Kasumi-1 (cell line): ENCODE data around the gene SDHA.
"Not testable (repeated sequence)": the region's sequence is repeated elsewhere in the genome, so short reads cannot be mapped to it uniquely, and the experiment has no call there.

ENCODE experiments used
- DNase-seq, 2 experiments: peaks; one replicate each; lab custom pipeline; 2025; lab: John Stamatoyannopoulos, UW

Gene SDHA

DNA sequence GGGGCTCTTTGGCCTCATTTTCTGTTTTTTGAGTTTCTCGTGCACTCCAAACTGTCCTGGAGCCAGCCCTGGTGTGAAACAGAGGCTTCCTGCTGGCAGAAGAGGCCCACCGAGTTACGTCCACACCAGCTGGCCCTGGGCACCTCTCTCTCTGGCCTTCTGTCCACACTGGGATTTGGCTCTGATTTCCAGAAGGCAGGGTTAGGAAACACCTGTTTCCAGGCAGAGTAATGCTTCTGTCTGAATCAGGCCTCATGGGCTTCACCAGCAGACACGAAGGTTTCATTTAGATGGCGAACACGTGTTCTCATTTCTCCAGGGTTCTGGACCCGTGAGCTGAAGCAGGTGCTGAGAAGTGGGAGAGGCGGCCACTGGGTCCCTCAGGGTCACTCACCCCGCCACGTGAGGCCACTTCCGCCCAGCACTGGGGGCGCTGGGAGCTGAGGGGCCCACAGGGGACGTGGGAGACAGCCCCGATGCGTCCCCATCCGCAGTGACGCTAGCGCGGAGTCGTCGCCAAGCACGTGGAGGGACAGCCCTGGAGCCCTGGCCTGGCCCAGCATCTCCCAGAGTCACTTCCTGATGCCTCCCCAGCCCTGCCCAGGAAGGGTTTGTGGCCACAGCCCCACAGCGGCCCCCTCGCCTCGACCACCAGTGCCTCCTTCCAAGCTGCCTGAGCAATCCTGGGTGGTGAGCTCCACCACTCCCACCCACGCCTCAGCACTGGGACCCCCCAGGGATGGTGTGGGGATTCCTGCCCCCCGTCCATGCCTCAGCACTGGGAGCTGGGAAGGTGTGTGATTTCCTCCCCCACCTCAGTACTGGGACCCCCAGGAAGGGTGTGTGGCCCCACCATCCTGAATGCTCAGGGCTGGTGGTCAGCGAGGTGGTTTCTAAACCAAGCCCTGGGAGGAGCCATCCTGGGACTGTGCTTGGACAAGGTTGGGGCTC is 31.8 kb upstream of the SDHA start:
- no peak for DNase-seq

DNA sequence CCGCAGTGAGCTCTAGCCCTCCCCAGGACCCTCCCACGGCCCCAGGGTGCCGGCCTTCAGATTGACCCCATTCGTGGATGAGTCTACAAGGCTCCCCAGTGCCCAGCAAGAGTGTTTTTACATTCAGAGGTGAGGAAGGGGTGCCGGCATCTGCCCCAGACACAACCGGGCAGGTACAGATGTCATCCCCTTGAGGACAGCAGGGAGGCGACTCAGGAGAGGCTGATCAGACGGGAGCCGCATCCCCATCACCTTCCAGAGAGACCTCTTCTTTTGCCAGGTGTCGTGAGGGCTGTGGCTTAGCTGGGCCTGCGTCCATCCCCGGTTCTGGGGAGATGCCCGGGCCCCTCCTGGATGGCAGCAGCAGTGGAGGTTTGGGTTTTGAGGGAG is 31.1 kb upstream of the SDHA start:
- no peak for DNase-seq

DNA sequence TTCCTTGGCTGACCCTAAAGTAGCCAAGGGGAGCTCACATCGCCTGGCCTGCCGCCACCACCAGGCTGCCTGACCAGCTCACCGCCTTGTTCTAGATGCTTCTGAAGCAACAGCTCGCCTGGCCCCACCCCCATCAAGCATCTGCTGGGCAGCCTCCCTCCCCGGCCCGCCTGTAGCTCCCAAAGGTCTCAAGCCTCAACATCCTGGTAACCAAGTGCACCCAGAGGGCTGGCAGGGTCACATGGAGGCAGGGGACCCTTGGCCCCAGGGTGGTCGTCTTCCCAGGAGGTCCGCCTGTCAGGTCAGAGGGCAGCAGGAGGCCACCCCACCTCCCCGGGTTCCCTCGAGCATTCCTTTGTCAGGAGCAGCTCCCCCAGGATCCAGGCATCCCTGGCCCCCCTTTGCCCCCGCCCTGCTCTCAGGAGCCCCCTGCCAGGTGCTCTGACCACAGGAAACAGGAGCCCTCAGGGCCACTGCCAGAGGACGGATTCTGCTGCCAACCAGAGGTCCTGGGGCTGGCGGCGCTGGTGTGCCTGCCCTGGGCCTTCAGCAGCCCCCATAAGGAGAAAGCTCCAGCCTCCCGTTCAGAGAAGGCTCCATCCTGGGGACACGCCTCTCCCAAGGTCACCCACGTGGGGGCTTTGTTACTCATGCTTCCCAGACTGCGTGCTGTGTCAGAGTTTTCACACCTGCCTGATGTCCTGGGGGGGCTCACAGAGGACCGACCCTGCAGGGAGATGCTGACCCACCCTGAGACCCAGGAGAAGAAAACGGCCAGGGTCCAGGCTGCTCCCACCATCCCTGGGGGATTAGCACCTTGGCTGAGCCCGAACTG is 30.3 kb upstream of the SDHA start:
- no peak for DNase-seq

DNA sequence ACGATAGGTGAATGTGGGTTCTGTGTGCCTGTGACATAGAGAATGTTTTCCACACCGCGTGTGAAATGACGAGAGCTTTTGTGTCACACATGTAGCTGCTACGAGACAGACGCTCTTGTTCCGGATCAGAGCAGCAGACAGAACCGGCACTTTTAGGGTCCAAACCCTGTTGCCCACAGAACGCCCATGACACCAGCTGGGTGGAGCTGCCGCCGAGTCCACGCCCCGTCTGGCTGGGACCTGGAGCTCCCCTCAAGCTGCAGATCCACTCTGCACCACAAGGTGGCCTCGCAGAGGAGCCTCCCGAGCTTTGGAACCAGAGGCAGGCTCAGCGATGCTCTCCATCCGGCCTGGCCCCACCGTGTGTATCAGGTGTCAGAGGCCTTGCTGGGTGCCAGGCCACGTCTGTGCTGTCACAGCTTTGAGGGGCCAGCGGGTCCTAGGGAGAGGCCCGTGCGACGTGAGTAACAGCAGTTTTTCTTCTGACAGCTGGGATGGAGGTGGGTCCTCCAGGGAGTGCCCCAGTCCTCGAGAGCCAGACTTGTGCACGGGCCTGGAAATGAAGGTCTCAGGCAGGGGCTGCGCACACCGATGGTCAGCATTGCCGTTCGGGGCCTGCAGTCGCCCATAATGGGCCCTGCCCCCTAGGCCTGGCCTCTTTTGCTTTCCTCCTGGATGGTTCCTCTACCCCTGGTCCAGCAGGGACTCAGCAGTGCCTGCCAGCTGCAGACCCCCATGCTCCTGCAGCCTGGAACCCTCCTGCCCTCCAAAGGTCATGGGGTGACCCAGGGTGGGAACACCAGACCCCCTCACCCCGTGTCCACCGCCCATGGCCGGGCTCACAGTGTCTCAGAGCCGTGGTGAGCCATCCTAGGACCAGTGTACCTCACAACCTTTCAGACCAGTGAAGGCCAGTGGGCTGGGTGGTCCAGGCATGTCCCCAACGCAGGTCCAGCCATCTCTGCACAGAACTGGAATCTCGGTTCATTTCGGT is 29.3 kb upstream of the SDHA start:
- DNase-seq = peak; percentile 72 to 78

DNA sequence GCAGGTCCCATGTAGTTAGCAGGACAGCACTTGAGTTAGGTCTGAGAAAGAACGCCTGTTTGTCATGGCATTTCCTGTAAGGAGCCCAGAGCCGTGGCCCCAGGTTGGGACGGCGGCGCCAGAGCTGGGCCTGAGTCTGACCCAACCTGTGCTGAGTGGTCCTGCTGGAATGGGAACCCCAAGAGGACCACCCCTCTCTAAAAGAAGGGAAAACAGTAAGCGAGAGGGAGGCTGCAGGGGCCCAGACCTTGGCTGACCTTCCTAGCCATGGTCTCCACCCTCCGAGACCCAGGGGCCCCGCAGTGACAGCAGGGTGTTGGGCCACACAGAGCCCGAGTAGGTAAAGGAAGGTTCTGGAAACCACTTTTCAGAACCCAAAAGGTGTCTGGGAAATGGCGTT is 28.6 kb upstream of the SDHA start:
- no peak for DNase-seq

DNA sequence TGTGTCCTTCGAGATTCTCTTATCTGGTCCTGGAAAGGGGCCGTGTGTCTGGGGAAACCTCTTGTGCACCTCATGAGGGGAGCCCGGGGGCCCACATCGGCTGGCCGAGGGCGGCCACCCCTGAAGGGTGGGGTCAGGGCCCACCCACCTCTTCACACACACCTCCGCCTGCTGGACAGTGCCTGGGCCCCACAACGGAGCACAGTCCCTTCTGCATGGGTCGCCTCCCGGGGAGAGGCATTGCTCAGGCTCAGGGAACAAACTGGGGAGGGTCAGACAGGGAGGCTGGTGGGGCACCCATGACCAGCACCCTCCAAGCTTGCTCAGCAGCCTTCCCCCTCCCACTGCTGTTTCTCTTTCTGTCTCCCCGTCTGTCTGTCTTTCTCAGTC is 28.1 kb upstream of the SDHA start:
- DNase-seq = no peak

DNA sequence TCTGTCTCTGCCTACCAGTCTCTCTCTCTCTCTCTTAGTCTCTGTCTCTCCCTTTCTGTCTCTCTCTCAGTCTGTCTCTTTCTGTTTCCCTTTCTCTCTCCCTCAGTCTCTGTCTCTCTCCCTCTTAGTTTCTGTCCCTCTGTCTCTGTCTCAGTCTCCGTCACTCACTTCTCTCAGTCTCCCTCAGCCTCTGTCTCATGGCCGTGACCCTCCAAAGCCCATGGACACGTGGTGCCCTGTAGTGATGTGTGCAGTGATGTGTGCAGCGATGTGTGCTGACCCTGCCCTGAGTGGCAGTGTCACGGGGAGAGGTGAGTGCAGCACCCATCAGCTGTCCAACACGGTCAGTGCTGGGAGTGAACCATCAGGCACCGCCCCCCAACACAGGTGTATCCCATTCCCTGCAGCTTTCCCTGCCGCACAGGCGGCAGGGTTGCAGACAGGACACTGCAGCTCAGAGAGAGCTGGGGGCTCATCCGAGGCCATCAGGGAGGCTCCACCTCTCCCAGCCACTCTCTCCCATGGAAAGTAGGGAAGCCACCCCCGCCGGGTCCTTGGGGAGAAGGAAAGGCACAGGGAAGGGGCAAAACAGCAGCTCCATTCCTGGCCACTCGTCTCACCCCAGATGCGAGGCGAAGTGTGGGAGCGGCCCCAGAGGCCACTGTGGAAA is 27.6 kb upstream of the SDHA start:
- DNase-seq = no peak

DNA sequence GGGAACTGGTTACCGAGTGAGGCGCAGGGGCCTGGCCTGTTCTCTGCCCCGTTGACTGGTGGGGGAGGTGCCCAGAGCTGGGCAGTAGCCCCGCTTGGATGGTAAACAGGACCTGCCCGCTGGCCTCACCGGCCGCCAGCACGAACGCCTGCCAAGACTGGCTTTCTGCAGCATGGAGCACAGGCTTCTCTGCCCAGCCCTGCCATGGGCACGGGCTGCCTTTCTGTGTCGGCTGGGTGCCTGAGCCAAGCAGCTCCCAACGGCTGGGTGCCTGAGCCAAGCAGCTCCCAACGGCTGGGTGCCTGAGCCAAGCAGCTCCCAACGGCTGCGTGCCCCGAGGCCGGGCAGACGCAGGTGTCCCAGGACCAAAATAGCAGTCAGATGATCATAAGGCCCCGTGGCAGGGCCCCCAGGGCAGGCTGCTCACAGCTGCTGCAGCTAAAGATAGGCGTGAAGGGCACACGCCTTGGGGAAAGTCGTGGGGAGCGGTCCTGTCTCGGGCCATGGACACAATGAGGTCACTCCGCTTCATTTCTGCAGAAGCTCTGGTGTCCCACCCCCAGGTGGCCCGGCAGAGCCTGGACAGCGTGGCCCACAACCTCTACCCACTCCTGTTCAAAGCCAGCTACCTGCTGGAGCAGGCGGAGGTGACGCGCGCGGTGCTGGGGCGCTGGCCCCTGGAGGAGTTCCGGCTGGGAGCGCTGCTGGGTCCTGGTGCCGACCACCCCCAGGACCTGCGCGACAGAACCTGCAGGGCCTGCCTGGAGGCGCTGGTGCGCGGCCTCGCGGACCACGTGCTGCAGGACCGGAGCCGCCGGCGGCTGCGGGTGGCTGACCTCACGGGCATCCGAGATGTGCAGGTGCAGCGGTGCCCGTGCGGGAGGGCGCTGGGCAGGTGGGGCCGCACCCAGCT is 26.8 kb upstream of the SDHA start, which contains the start of gene LRRC14B:
Gene LRRC14B (plus strand): TSS at position 460 of the 913 bp plus-strand sequence. CDS start 44 bp downstream, at position 504.
- no peak for DNase-seq

DNA sequence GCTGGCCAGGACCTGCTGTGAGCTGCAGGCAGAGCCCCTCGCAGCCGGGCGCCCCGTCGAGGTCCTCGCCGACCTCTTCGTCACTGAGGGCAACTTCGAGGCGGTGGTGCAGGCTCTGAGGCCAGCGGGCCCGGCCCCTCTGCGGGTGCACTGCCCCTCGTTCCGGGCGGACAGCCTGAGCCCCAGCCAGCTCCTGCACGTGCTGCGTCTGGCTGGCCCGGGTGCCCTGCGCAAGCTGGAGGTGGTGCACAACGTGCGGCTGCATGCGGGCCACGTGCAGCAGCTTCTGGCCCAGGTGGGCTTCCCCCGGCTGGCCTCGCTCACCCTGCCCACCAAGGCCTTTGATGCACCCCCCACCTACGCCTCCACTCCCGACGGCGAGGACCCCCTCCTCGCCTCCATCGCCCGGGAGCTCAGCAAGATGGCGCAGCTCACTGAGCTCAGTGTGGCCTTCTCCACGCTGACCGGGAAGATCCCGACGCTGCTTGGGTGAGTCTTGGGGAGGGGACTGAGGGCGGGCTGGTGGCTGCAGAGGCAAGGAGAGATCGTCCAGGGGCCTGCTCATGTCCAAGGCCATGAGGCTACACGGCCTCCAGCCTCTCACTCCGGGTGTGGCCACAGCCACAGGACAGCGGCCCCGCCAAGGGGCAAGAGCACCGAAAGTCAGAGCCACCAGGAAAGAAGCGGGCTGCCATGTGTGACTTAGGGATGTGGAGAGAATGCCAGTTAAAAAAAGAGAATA is 26.0 kb upstream of the SDHA start:
- DNase-seq = no peak

DNA sequence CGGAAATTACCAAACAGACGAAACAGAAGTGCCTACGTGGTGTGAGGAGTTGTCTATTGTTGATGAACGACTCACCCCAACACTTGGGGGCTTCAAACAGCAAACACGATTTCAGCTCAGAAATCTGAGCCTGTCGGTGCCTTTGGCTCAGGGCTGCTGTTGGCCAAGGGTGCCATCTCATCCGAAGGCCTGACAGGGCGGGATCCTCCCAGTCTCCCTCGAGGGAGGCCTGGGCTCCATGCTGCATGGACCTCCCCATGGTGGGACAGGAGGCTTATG is 25.5 kb upstream of the SDHA start:
- DNase-seq = no peak

DNA sequence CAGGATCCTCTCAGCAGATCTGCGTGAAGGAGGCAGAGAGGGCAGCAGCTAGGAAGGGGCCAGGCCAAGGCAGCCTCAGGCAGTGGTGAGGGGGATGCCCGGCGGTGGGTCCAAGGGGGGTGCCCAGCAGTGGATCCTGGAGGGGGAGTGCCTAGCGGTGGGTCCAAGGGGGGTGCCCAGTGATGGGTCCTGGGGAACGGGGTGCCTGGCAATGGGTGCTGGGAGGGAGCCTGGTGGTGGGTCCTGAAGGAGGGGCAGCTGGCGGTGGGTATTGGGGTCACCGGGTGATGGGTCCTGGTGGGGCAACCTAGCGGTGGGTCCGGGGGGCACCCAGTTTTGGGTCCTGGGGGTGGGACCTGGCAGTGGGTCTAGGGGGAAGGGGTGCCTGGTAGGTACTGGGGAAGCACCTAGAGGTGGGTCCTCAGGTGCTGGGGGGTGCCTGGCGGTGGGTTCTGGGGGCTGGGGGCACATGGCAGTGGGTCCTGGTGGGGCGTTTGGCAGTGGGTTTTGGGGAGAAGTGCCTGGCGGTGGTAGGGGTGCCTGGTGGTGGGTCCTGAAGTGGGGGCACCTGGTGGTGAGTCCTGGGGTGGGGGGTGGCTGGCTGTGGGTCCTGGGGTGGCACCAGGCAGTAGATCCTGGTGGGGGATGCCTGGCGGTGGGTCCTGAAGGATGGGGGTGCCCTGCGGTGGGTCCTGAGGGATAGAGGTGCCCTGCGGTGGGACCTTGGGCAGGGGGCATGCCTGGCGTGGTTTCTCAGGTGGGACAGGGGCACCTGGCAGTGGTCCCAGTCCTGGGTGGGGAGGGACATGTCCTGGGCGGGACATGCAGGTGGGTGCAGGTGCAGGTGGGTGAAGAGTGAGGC is 24.9 kb upstream of the SDHA start:
- DNase-seq = no peak

DNA sequence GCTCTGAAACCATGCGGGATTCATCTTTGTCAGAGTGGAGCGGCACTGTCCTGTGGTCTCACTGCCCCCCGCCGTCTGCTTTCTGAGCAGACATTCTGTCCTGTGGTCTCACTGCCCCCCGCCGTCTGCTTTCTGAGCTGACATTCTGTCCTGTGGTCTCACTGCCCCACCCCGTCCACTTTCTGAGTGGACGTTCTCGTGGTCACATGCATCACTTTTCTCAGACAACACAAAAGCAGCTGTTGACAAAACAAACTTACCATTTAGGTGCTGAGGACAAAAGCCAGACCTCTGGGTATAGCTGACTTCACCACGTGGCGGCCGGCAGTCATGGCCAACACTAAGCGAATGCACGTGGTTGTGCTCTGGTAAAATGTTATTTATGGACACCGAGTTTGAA is 24.0 kb upstream of the SDHA start:
- no peak for DNase-seq

DNA sequence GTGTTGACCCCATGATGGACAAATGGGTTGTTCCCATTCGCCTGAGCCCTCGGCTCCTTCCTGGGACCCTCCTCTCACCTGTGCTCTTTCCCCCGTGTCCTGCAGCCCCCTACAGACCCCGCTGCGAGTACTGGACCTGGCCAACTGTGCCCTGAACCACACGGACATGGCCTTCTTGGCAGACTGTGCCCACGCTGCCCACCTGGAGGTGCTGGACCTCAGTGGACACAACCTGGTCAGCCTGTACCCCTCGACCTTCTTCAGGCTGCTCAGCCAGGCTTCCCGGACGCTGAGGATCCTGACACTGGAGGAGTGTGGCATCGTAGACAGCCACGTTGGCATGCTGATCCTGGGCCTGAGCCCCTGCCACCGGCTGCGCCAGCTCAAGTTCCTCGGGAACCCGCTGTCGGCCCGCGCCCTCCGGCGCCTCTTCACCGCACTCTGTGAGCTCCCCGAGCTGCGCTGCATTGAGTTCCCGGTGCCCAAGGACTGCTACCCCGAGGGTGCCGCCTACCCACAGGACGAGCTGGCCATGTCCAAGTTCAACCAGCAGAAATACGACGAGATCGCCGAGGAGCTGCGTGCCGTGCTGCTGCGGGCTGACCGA is 23.4 kb upstream of the SDHA start:
- no peak for DNase-seq

DNA sequence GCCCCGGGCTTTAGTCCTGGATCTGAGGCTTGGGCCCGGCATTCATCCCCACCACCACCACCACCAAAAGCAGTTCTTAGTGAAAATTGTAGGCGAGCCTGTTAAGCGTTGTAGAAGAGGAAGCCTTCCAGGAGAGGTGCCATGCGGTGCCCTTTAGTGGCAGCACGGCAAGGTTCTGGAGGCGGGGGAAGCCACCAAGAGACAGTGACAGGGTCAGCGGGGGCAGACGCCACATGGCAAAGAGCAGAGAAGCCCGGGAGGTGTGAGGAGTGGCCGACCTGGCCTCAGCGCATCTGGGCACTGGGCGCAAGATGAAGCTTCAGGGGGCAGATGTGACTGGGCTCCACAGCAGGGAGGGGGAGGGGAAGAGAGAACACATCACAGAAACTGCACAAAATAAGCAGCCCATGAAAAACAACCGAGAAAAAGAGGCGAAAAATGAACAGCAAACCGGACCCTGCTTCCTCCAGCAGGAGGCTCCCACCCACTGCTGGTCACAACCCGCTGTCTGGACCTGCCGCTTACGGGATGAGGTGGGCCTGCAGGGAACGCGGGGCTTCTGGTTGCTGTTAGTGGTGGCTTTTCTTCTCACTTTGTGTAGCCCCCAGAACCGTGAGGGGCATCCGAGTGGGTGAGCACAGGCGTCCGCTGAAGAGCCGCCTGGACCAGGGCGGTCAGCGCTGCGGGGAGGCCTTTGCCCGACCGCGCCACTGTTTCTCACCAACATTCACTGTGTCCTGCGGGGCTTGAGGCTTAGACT is 22.5 kb upstream of the SDHA start:
- no peak for DNase-seq

DNA sequence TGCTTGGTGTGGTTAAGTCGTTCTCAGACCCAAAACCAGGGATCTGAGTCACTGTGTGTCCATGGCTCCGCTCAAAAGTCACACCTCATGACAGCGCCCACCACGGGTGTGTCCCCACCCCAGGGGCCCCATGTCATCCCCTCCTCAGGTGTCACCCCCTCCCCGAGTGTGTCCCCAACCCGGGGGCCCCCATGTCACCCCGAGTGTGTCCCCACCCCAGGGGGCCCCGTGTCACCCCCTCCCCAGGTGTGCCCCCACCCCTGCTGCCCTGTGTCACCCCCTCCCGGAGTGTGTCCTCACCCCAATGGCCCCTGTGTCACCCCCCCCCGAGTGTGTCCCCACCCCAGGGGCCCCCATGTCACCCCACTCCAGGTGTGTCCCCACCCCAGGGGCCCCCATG is 21.8 kb upstream of the SDHA start:
- no peak for DNase-seq

DNA sequence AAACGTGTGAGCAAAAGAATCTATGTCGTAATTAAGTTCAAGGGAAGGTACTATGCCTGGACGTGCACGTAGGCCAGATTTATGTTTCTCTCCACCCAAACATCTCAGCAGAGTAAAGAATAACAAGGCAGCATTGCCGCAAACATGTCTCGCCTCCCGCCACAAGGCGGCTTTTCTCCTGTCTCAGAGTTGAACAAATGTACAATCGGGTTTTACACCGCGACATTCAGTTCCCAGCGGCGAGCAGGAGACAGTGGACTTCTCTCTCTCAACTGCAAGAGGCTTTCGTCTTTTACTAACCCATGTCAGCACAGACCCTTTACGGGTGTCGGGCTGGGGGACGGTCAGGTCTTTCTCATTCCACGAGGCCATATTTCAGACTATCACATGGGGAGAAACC is 21.1 kb upstream of the SDHA start:
- DNase-seq = not testable (repeated sequence)

DNA sequence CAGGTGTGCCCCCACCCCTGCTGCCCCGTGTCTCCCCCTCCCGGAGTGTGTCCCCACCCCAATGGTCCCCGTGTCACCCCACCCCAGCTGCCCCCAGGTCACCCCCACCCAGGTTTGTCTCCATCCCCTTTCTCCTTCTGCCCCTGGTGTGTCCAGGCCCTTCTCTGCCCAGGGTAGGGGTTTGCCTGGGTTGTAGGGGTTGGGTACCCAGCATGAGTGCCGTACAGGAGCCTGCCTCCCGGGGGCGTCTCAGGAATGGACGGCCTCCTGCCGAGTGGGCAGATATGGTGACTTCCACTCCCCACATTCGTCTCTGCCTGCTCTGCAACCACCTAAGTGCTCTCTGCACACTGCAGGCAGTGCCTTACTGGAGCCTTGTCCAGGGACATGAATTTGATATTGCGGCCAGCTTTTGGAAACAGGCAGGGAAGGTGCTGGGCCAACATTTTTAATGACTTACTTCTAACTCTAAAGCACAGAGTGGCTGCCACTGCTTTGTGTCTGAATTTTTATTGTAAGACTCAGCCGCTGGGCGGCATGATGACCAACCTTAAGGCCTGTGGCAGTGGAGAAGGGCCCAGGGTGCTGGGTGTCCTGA is 20.1 kb upstream of the SDHA start:
- DNase-seq = no peak
